ENCODE data around the gene DUSP22.

GRCh38 chr6:345747-346385, 53.6 kb downstream of the DUSP22 start:
- TF ChIP-seq, protein P1, sequence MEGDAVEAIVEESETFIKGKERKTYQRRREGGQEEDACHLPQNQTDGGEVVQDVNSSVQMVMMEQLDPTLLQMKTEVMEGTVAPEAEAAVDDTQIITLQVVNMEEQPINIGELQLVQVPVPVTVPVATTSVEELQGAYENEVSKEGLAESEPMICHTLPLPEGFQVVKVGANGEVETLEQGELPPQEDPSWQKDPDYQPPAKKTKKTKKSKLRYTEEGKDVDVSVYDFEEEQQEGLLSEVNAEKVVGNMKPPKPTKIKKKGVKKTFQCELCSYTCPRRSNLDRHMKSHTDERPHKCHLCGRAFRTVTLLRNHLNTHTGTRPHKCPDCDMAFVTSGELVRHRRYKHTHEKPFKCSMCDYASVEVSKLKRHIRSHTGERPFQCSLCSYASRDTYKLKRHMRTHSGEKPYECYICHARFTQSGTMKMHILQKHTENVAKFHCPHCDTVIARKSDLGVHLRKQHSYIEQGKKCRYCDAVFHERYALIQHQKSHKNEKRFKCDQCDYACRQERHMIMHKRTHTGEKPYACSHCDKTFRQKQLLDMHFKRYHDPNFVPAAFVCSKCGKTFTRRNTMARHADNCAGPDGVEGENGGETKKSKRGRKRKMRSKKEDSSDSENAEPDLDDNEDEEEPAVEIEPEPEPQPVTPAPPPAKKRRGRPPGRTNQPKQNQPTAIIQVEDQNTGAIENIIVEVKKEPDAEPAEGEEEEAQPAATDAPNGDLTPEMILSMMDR (IDR thresholded peaks at IDR 0.05), result no peak
- TF ChIP-seq EP300 (IDR thresholded peaks at IDR 0.05; ENCODE audit: low read depth) (no peak), POLR2AphosphoS5 (IDR thresholded peaks at IDR 0.05) (no peak), POLR2A (IDR thresholded peaks at IDR 0.05) (no peak)
